NCI-H526 treated with DMSO at 0.1 percent for 48 hours (cell line): Measurements from ENCODE around the gene ZNF552.
"Not testable (repeated sequence)": the region's sequence is repeated elsewhere in the genome, so short reads cannot be mapped to it uniquely, and the experiment has no call there.

Experiments
- DNase-seq: peaks from one replicate; lab custom pipeline; 2025; lab: John Stamatoyannopoulos, UW

Gene ZNF552

GRCh38 chr19:57818378-57818777 lies 3.7 kb upstream of the ZNF552 start:
- DNase-seq: no peak

DNA sequence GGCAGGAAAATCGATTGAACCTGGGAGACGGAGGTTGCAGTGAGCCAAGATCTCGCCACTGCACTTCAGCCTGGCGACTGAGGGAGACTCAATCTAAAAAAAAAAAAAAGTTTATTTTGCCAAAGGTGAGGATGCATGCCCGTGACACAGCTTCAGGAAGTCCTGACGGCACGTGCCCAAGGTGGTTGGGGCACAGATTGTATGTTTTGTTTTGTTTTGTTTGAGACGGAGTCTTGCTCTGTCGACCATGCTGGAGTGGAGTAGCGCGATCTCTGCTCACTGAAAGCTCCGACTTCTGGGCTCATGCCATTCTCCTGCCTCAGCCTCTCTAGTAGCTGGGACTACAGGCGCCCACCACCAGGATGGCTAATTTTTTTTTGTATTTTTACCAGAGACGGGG lies 3.3 kb upstream of the ZNF552 start:
- no peak for DNase-seq

GRCh38 chr19:57816652-57817051 lies 1.9 kb upstream of the ZNF552 start:
- DNase-seq: no peak

GRCh38 chr19:57815247-57816075 lies 748 bp upstream of the ZNF552 start:
- DNase-seq: no peak

DNA sequence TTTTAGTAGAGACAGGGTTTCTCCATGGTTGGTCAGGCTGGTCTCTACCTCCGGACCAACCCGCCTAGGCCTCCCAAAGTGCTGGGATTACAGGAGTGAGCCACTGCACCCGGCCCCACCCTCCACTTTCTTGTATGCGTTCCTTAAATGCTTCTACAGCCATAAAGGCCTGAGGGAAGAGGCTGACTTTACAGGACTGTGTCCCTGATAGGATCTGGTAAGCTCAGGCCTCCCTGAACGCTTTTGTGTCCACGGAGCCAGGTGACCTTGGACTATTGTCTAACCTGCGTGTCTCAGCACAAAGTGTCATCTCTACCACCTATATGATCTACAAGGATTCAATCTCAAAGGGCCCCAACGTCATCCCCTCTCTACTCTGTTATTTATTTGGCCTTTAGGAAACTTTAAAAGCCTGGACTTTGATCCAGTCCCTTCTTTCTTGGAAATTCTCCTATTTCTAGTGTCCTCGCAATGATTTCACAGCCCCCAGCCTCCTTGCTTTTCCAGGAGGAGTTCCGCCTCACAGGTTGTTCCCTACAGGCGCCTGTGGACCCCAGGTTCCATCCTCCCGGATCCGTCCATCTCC lies 701 bp downstream of the ZNF552 start:
- DNase-seq: no peak

DNA sequence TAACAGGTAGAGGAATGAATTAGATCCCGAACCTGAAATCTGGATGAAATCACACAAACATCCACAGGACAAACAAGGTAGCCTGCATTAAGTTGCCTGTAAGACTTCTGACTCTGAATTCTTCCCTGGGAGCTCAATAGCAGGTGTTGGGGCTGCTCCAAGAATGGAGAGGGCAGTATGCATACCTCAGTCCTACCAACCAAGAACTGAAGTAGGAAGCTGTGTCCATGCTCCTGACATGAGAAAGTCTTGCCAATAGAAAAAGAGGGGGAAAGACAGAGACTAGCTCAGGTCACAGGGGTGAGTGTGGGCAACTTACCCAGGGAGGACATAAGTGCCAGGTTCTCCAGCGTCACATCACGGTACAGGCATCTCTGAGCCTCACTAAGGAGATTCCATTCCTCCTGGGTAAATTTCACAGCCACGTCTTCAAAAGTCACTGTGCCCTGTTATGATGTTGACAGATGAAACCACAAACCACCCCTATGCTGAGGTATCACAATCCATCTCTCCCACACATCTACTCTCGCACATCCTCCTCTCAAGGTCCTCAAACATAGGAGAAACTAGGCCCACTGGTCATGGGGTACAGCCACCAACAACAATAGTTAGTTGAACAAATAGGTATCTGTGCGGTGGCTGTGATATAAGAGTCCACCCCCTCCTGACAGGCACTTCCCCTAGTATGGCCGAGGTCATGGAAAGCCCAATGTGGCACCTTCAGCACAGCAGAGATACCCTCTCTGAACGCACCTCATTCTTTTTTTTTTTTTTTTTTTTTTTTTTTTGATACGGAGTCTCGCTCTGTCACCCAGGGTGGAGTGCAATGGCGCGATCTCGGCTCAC lies 1.5 kb downstream of the ZNF552 start:
- not testable (repeated sequence) for DNase-seq

- no peak for DNase-seq
Measured at GRCh38 chr19:57812226-57812625, 2.5 kb downstream of the ZNF552 start.

DNA sequence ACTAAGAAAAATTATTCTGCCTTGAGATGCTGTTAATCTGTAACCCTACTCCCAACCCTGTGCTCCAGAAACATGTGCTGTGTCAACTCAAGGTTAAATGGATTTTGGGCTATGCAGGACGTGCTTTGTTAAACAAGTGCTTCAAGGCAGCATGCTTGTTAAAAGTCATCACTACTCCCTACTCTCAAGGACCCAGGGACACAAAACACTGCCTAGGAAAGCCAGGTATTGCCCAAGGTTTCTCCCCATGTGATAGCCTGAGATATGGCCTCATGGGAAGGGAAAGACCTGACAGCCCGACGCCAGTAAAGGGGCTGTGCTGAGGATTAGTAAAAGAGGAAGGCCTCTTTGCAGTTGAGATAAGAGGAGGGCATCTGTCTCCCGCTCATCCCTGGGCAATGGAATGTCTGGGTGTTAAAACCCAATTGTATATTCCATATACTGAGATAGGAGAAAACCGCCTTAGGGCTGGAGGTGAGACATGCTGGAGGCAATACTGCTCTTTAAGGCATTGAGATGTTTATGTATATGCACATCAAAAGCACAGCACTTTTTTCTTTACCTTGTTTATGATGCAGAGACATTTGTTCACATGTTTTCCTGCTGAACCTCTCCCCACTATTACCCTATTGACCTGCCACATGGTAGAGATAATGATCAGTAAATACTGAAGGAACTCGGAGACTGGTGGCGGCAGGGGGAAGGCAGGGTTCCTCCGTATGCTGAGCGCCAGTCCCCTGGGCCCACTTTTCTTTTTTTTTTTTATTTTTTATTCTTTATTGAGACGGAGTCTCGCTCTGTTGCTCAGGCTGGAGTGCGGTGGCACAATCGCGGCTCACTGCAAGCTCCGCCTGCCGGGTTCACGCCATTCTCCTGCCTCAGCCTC lies 4.1 kb downstream of the ZNF552 start:
- peak; percentile 6 for DNase-seq

GRCh38 chr19:57807541-57807940 lies 7.2 kb downstream of the ZNF552 start:
- DNase-seq: no peak

DNA sequence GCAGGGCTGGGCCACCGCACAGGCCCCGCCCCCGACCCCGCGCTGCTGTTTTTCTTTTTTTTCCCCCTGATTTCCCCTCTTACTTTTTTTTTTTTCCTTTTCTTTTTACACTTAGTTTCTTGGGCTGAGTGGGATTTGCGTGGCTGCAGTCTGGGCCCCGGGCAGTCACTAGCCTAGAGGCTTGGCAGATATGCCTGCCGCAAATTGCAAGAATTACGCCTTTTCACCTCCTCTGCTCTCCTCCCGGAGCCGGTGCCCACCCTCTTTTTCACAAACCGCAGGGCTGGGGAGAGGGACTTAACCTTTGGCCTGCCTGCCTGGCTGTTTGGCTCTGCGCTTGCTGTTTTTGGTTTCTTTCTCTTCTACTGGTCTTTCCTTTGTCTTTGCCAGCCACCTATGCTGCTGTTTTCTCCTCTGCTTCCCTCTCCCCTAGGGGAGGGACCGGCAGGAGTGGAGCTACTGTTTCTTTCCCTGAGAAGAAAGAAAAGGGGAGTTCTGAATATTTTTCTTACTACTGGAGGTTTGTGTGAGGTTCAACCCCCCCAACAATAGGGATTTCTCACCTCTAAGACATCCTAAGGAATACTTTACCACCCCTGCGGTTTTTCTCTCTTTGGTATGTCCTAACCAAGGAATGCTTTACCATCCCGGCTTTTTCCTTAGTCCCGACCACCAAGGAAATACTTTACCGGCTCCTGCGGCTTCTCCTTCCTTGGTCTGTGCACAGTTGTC lies 11.0 kb downstream of the ZNF552 start:
- DNase-seq: no peak

DNA sequence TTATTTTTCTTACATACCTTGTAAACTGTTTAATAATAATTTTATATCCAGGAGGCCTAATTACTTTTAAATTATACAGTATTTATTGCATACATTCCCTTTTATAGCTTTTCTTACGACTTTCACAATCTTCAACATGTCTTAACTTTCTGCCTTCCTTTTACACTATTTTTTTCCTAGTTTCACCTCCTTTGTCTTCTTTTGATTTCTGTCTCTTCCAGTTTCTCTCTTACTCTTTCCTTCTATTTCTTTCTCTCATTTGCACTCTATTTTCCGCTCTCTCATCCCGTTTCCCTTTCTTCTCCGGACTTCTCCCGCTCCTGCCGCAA lies 11.5 kb downstream of the ZNF552 start:
- DNase-seq: no peak

DNA sequence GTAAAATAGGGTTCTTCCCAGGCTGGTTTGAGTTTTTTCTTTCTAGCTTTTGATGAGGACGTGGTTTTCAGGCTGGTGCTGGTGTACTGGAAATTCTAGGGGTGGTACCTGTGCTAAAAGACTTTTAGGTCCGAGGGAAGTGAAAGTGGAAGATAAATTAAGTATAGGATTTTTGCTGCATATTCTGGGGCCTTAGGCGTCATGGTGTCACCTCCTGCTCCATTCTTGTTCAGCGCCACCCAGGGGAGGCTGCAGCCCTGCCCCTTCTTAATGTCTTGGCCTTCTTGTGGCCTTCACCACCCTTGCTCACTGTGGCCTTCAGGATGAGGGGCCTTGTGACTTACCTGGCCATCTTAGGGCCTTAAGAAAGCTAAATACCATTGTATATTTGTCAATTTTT lies 12.4 kb downstream of the ZNF552 start:
- no peak for DNase-seq

GRCh38 chr19:57800696-57801095 lies 14.0 kb downstream of the ZNF552 start:
- DNase-seq: no peak

GRCh38 chr19:57796580-57796979 lies 18.1 kb downstream of the ZNF552 start:
- DNase-seq: not testable (repeated sequence)

DNA sequence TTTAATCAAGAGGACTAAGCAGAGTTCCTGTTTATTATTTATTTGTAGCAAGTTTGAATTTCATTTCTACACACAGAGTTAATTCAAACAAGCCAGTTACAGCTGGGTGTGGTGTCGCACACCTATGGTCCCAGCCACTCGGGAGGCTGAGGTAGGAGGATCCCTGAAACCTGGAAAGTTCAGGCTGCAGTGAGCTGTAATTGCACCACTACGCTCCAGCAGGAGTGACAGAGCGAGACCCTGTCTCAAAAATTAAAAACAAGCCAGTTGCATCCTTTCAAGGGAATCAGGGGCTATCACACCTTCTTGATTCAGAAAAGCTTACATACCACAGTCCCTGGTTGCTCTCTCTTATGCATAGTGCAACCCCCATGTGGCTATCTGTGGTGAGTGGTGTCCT lies 25.4 kb downstream of the ZNF552 start:
- no peak for DNase-seq

DNA sequence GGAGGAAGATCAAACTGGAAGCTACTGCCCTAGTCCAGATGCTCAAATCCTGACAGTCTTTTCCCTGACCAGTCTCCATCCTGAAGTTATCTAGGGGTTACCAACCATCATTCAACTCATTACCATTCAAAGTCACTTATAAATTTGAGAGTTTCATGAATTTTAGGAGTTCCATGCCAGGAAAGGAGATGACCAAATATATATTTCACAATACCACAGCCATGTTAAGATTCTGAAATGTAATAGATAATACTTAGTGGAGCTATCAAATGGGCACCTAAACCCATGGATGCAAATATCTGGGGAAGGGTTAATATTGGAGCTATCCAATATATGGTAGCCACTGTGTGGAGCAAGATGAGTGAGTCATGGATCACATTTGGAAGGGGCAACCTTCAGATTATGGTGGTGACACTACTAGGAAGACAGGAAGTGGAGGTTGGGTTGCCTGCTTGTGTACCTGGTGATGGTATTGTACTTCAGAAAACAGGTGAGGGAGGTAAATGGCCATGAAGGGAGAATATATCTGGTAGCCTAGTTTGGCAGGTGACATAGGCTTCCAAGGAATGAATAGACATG lies 26.5 kb downstream of the ZNF552 start:
- no peak for DNase-seq

DNA sequence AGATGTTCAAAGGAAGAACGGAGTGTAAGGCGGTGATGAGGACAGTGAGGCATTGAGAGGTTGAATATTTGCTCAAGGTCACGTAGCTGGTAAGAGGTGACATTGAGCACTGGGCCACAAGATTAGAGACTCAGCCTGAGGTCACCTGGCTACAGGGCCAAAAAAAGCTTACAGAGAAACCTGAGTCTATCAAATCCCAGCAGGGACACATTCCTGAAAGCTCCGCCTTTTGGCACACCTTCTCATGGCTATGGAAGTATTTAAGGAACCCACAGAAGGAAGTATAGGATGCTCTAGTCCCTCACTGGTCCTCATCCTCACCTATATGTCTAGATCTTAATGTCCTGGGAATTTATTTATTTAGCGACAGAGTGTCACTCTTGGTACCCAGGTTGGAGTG lies 27.8 kb downstream of the ZNF552 start:
- DNase-seq: no peak

DNA sequence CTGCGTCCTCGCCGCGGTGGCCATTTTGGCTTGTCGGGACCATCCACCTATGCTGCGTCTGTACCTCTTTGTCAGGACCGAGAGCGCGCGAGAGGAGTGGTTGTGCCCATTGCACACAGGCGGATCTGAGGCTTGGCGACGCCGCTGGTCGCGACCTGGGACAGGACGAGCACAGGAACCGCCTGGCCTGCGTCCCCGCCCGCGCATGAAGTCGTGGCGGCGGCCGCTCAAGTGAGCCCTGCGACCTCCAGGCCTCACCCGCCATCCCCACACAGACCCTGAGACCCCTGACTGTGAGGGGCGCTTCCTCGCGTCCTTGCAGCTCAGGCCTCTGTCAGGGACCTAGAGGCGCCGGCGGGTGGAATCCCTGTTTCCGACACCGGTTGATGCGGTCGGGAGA lies 28.4 kb downstream of the ZNF552 start:
- no peak for DNase-seq

DNA sequence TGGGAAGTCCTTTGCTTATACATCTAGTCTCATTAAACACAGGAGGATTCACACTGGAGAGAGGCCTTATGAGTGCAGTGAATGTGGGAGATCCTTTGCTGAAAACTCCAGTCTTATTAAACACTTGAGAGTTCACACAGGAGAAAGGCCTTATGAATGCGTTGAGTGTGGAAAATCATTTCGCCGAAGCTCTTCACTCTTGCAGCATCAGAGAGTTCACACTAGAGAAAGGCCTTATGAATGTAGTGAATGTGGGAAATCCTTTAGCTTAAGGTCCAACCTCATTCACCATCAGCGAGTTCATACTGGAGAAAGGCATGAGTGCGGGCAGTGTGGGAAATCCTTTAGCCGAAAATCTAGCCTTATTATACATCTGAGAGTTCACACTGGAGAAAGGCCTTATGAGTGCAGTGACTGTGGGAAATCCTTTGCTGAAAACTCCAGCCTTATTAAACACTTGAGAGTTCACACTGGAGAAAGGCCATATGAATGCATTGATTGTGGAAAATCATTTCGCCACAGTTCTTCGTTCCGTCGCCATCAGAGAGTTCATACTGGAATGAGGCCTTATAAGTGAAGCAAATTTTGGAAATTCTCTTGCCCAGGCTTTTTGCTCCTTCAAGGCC lies 35.4 kb downstream of the ZNF552 start:
- no peak for DNase-seq

DNA sequence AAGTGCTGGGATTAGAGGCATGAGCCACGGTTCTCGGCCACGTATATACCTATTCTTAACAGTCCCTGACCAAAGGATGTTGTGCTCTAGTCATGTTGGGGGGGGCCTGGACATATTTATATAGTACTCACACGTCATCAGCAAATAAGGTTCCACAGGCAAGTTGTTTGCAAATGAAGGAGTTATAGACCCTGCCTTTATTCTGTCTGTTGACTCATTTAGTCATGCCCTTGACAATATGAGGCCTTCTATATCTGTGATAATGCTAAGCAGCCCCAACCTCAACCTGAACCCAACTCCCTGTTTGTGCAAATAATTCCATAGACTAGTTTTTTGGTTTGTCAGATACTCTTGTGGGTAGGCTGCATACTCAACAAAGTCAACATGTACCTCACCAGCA lies 36.4 kb downstream of the ZNF552 start:
- DNase-seq: no peak
